Ishikawa (cell line): ENCODE results near the gene ZAP70.

ENCODE experiments used
- CEBPB ChIP-seq: IDR thresholded peaks from 2 replicates; pipeline ENCODE4 v1.6.1; 2012
- CREB1 ChIP-seq: IDR thresholded peaks from 2 replicates; pipeline ENCODE4 v1.6.1; 2012; ENCODE audit warnings: low read depth
- EGR1 ChIP-seq: IDR thresholded peaks from 2 replicates; pipeline ENCODE4 v1.6.1; 2012
- FOXM1 ChIP-seq: IDR thresholded peaks from 2 replicates; pipeline ENCODE4 v1.6.1; 2012; ENCODE audit warnings: low read depth, borderline replicate concordance
- NFIC ChIP-seq: IDR thresholded peaks from 2 replicates; pipeline ENCODE4 v1.6.1; 2012
- RAD21 ChIP-seq: IDR thresholded peaks from 2 replicates; pipeline ENCODE4 v1.6.1; 2012; ENCODE audit warnings: low read depth
- TAF1 ChIP-seq: IDR thresholded peaks from 2 replicates; pipeline ENCODE4 v1.6.1; 2012; ENCODE audit warnings: low read depth, mild to moderate bottlenecking
- TEAD4 ChIP-seq: IDR thresholded peaks from 2 replicates; pipeline ENCODE4 v1.6.1; 2012
- YY1 ChIP-seq: IDR thresholded peaks from 2 replicates; pipeline ENCODE4 v1.6.1; 2012; ENCODE audit warnings: low read depth
- TF ChIP-seq, protein P1 (sequence below): IDR thresholded peaks from 2 replicates; pipeline ENCODE4 v1.6.1; 2012; ENCODE audit warnings: low read depth, mild to moderate bottlenecking
- TF ChIP-seq, protein P2 (sequence below): IDR thresholded peaks from 2 replicates; pipeline ENCODE4 v1.6.1; 2012

DNA sequence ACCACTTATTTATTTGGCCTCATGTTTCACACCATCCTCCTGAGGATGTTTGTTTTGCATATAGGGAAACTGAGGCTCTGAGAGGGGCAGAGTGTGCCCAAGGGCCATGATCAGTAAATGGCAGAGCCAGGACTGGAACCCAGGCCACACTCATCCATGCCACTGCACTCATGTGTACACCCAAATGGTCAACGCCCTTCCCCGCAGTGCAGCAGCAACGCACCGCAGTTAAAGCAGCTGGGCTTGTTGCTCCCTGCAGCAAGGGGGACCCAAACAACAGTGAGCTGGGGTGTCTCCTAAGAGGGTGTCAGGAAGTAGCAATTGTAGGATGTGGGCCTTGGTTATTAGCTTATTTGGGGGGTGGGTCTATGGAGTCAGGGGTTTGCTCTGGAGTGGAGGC, 36.6 kb downstream of the ZAP70 start:
- TF ChIP-seq YY1 (no peak), EGR1 (no peak), FOXM1 (no peak), CEBPB (no peak), TEAD4 (no peak), CREB1 (no peak), RAD21 (no peak), TAF1 (no peak), NFIC (no peak)
- TF ChIP-seq, protein P1, sequence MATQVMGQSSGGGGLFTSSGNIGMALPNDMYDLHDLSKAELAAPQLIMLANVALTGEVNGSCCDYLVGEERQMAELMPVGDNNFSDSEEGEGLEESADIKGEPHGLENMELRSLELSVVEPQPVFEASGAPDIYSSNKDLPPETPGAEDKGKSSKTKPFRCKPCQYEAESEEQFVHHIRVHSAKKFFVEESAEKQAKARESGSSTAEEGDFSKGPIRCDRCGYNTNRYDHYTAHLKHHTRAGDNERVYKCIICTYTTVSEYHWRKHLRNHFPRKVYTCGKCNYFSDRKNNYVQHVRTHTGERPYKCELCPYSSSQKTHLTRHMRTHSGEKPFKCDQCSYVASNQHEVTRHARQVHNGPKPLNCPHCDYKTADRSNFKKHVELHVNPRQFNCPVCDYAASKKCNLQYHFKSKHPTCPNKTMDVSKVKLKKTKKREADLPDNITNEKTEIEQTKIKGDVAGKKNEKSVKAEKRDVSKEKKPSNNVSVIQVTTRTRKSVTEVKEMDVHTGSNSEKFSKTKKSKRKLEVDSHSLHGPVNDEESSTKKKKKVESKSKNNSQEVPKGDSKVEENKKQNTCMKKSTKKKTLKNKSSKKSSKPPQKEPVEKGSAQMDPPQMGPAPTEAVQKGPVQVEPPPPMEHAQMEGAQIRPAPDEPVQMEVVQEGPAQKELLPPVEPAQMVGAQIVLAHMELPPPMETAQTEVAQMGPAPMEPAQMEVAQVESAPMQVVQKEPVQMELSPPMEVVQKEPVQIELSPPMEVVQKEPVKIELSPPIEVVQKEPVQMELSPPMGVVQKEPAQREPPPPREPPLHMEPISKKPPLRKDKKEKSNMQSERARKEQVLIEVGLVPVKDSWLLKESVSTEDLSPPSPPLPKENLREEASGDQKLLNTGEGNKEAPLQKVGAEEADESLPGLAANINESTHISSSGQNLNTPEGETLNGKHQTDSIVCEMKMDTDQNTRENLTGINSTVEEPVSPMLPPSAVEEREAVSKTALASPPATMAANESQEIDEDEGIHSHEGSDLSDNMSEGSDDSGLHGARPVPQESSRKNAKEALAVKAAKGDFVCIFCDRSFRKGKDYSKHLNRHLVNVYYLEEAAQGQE: no peak
- TF ChIP-seq, protein P2, sequence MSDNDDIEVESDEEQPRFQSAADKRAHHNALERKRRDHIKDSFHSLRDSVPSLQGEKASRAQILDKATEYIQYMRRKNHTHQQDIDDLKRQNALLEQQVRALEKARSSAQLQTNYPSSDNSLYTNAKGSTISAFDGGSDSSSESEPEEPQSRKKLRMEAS: no peak
